H1 (cell line): ENCODE data around the gene SHMT2. TPM values are rescaled to one million over a fixed set of nuclear protein-coding genes. Genes with fewer than 3 reads are reported as not detected.

Source experiments
- CTCF ChIA-PET: fragments of 300-600 bp; sonication (Branson Sonifier 250); formaldehyde crosslinking; loops from one replicate; lab custom pipeline; 2021; ENCODE audit not compliant: partially characterized antibody; lab: Charles Lee
- POLR2A ChIA-PET: fragments of 300-600 bp; sonication (Branson Sonifier 250); formaldehyde crosslinking; loops from one replicate; lab custom pipeline; 2021; ENCODE audit warnings: inconsistent platforms; ENCODE audit not compliant: partially characterized antibody; lab: Charles Lee
- DNase-seq, 2 experiments: peaks; one replicate each; pipeline versions ENCODE4 v3.0.0 to v3.0.0-alpha.2; 2010 to 2022; ENCODE audit warnings: low spot score in 2 of 2, low read depth in 1 of 2, mixed read lengths in 1 of 2
- FAIRE-seq: peaks from 2 replicates; lab custom pipeline; 2011; peaks lifted over from hg19 to GRCh38; lab: Jason Lieb, UNC
- H2AFZ ChIP-seq: 2 replicates; pipeline ENCODE4 v1.8.1; 2012; ENCODE audit warnings: low read length, inconsistent platforms
- H2AK5ac ChIP-seq: 2 replicates; pipeline ENCODE4 v1.6.1; 2013; ENCODE audit warnings: low read depth, low read length
- H2BK120ac ChIP-seq: replicated peaks from 2 replicates; pipeline ENCODE3; 2013; ENCODE audit warnings: low read depth, low read length, inconsistent platforms
- H2BK12ac ChIP-seq: 2 replicates; pipeline ENCODE4 v1.6.1; 2013; ENCODE audit warnings: low read depth, low read length
- H2BK15ac ChIP-seq: 2 replicates; pipeline ENCODE4 v1.6.1; 2013; ENCODE audit warnings: low read length
- H2BK20ac ChIP-seq: 2 replicates; pipeline ENCODE4 v1.6.1; 2013; ENCODE audit warnings: low read length
- H2BK5ac ChIP-seq: 2 replicates; pipeline ENCODE4 v1.6.1; 2013; ENCODE audit warnings: low read depth, low read length
- H3K14ac ChIP-seq: 2 replicates; pipeline ENCODE4 v1.6.1; 2013; ENCODE audit warnings: inconsistent platforms; ENCODE audit not compliant: insufficient read length
- H3K18ac ChIP-seq: 2 replicates; pipeline ENCODE4 v1.6.1; 2013; ENCODE audit warnings: low read length; ENCODE audit errors: extremely low read depth
- H3K23ac ChIP-seq: 2 replicates; pipeline ENCODE4 v1.6.1; 2013; ENCODE audit warnings: inconsistent platforms; ENCODE audit not compliant: insufficient read length
- H3K23me2 ChIP-seq: 2 replicates; pipeline ENCODE4 v1.6.1; 2013; ENCODE audit warnings: low read depth, low read length
- H3K27ac ChIP-seq: 2 replicates; pipeline ENCODE4 v1.6.1; 2011; ENCODE audit warnings: low read depth, low read length, inconsistent platforms
- H3K27me3 ChIP-seq, 4 experiments: replicated peaks in 1 of 4; 1 replicate in 1 of 4; 2 replicates in 3 of 4; pipeline versions ENCODE4 v1.6.1 to v1.8.1; 2011 to 2013; ENCODE audit warnings: low read length in 3 of 4, mild to moderate bottlenecking in 3 of 4, inconsistent platforms in 2 of 4, mixed read lengths in 2 of 4, moderate library complexity in 1 of 4; ENCODE audit not compliant: control insufficient read depth in 3 of 4, insufficient read depth in 3 of 4; ENCODE audit errors: extremely low read depth in 1 of 4
- H3K36me3 ChIP-seq, 4 experiments: 2 replicates each; pipeline versions ENCODE4 v1.6.1 to v1.8.1; 2011 to 2013; ENCODE audit warnings: mild to moderate bottlenecking in 4 of 4, low read length in 3 of 4, moderate library complexity in 2 of 4, control low read depth in 1 of 4, inconsistent platforms in 1 of 4; ENCODE audit not compliant: insufficient read depth in 4 of 4, control insufficient read depth in 2 of 4
- H3K4ac ChIP-seq: replicated peaks from 2 replicates; pipeline ENCODE3; 2013; ENCODE audit warnings: low read length, low read depth, mixed read lengths, inconsistent platforms; ENCODE audit not compliant: insufficient read length
- H3K4me1 ChIP-seq, 4 experiments: replicated peaks in 1 of 4; 1 replicate in 1 of 4; 2 replicates in 3 of 4; pipeline versions ENCODE4 v1.6.1 to v1.8.1; 2011 to 2013; ENCODE audit warnings: low read length in 3 of 4, inconsistent platforms in 2 of 4, mixed read lengths in 1 of 4; ENCODE audit not compliant: insufficient read depth in 4 of 4, control insufficient read depth in 3 of 4
- H3K4me2 ChIP-seq, 2 experiments: 2 replicates each; pipeline versions ENCODE4 v1.6.1 to v1.8.1; 2011 to 2013; ENCODE audit warnings: low read depth in 2 of 2, low read length in 2 of 2, control low read depth in 1 of 2, inconsistent platforms in 1 of 2, mild to moderate bottlenecking in 1 of 2; ENCODE audit not compliant: insufficient read depth in 1 of 2
- H3K4me3 ChIP-seq, 4 experiments: fragments of 200-600, 300-600 bp in 1 of 4; sonication (generic), shearing (Covaris generic), sonication (Bioruptor Twin) in 1 of 4; 2 replicates each; pipeline versions ENCODE4 v1.5.1 to v1.8.1; 2011 to 2016; ENCODE audit warnings: low read length in 4 of 4, low read depth in 3 of 4, control low read depth in 2 of 4, inconsistent platforms in 2 of 4, mild to moderate bottlenecking in 2 of 4, mixed read lengths in 1 of 4, moderate library complexity in 1 of 4; ENCODE audit not compliant: insufficient read depth in 2 of 4; ENCODE audit errors: extremely low read depth in 1 of 4
- H3K56ac ChIP-seq: replicated peaks from 2 replicates; pipeline ENCODE3; 2013; ENCODE audit warnings: low read depth, mild to moderate bottlenecking, mixed read lengths, low read length, inconsistent platforms; ENCODE audit not compliant: insufficient read length
- H3K79me1 ChIP-seq: 2 replicates; pipeline ENCODE4 v1.6.1; 2013; ENCODE audit warnings: low read depth, low read length, control low read depth
- H3K79me2 ChIP-seq, 2 experiments: 2 replicates each; pipeline versions ENCODE4 v1.6.1 to v1.8.1; 2012 to 2013; ENCODE audit warnings: low read length in 2 of 2, mild to moderate bottlenecking in 2 of 2, inconsistent platforms in 1 of 2; ENCODE audit not compliant: insufficient read depth in 2 of 2, control insufficient read depth in 1 of 2
- H3K9ac ChIP-seq, 4 experiments: replicated peaks in 1 of 4; 1 replicate in 1 of 4; 2 replicates in 3 of 4; pipeline versions ENCODE4 v1.6.1 to v1.8.1; 2011 to 2013; ENCODE audit warnings: low read depth in 3 of 4, low read length in 3 of 4, control low read depth in 2 of 4, mild to moderate bottlenecking in 2 of 4, moderate library complexity in 2 of 4, inconsistent platforms in 1 of 4; ENCODE audit errors: extremely low read depth in 1 of 4
- H3K9me3 ChIP-seq, 2 experiments: 2 replicates each; pipeline versions ENCODE4 v1.6.1 to v1.8.1; 2012 to 2013; ENCODE audit warnings: mild to moderate bottlenecking in 2 of 2, moderate library complexity in 2 of 2, control low read depth in 1 of 2, inconsistent platforms in 1 of 2, low read depth in 1 of 2, low read length in 1 of 2, mixed read lengths in 1 of 2; ENCODE audit not compliant: insufficient read depth in 2 of 2
- H4K20me1 ChIP-seq, 2 experiments: replicated peaks in 1 of 2; 2 replicates each; pipeline versions ENCODE3 to v1.8.1; 2011 to 2013; ENCODE audit warnings: inconsistent platforms in 2 of 2, low read length in 2 of 2, mild to moderate bottlenecking in 1 of 2; ENCODE audit not compliant: insufficient read depth in 2 of 2, control insufficient read depth in 1 of 2
- H4K5ac ChIP-seq: 2 replicates; pipeline ENCODE4 v1.6.1; 2013; ENCODE audit warnings: low read length, low read depth, mixed read lengths, inconsistent platforms; ENCODE audit not compliant: insufficient read length
- H4K8ac ChIP-seq: 2 replicates; pipeline ENCODE4 v1.8.0; 2013; ENCODE audit warnings: mild to moderate bottlenecking, moderate library complexity, low read length, inconsistent platforms; ENCODE audit not compliant: insufficient read depth; ENCODE audit errors: extremely low read depth
- H4K91ac ChIP-seq: replicated peaks from 2 replicates; pipeline ENCODE3; 2013; ENCODE audit warnings: low read length, mixed read lengths, inconsistent platforms; ENCODE audit not compliant: insufficient read length
- BCL11A ChIP-seq, 2 experiments: IDR thresholded peaks; one replicate each; pipeline ENCODE4 v1.6.1; 2011; ENCODE audit warnings: low read depth in 2 of 2, low read length in 2 of 2, mild to moderate bottlenecking in 2 of 2
- EZH2 ChIP-seq: fragments of 200-600 bp; sonication (generic); IDR thresholded peaks from 2 replicates; pipeline ENCODE4 v1.7.1; 2012; ENCODE audit warnings: low read depth, mild to moderate bottlenecking, moderate library complexity, low read length, inconsistent platforms; ENCODE audit not compliant: severe bottlenecking
- GABPA ChIP-seq: IDR thresholded peaks from 2 replicates; pipeline ENCODE4 v1.6.1; 2011; ENCODE audit warnings: mild to moderate bottlenecking, low read length, moderate library complexity, borderline replicate concordance; ENCODE audit not compliant: insufficient read depth
- GTF2F1 ChIP-seq: IDR thresholded peaks from 2 replicates; pipeline ENCODE4 v1.6.1; 2012; ENCODE audit warnings: low read depth, low read length, improper control_type of control experiment, borderline replicate concordance
- HDAC6 ChIP-seq: IDR thresholded peaks from one replicate; pipeline ENCODE4 v1.7.1; 2012; ENCODE audit warnings: low read depth, mild to moderate bottlenecking, inconsistent platforms, low read length, moderate library complexity
- JUN ChIP-seq: IDR thresholded peaks from 2 replicates; pipeline ENCODE4 v1.6.1; 2011; ENCODE audit warnings: low read depth, mild to moderate bottlenecking, improper control_type of control experiment, low read length
- JUND ChIP-seq: IDR thresholded peaks from 2 replicates; pipeline ENCODE4 v1.6.1; 2011; ENCODE audit warnings: mild to moderate bottlenecking, improper control_type of control experiment, low read length
- KDM1A ChIP-seq: fragments of 200-600, 300-600 bp; sonication (generic); IDR thresholded peaks from 2 replicates; pipeline ENCODE4 v1.7.1; 2016; ENCODE audit warnings: mild to moderate bottlenecking, low read length, borderline replicate concordance
- KDM4A ChIP-seq: IDR thresholded peaks from one replicate; pipeline ENCODE4 v1.7.1; 2012; ENCODE audit warnings: low read depth, mild to moderate bottlenecking, moderate library complexity, low read length, inconsistent platforms; ENCODE audit not compliant: severe bottlenecking
- RFX5 ChIP-seq: IDR thresholded peaks from 2 replicates; pipeline ENCODE4 v1.6.1; 2011; ENCODE audit warnings: low read depth, low read length, improper control_type of control experiment, borderline replicate concordance
- SIRT6 ChIP-seq: IDR thresholded peaks from one replicate; pipeline ENCODE4 v1.7.1; 2012; ENCODE audit warnings: low read length, inconsistent platforms
- SP4 ChIP-seq: IDR thresholded peaks from 2 replicates; pipeline ENCODE4 v1.6.1; 2012; ENCODE audit warnings: low read length, inconsistent platforms
- TCF12 ChIP-seq: IDR thresholded peaks from 2 replicates; pipeline ENCODE4 v1.6.1; 2011; ENCODE audit warnings: low read depth, mild to moderate bottlenecking, low read length
- ZNF274 ChIP-seq: IDR thresholded peaks from 2 replicates; pipeline ENCODE4 v1.7.0; 2012; ENCODE audit warnings: low read length, borderline replicate concordance; ENCODE audit errors: extremely low read depth
- WGBS, 2 experiments: shearing (Covaris generic) in 1 of 2; methylation state at CpG; one replicate each; pipeline versions ENCODE4 v1.1.6 to v1.1.7; 2013 to 2015; ENCODE audit warnings: low lambda C conversion rate in 2 of 2, mixed read lengths in 2 of 2, inconsistent platforms in 1 of 2, low coverage in 1 of 2, missing lambda C conversion rate in 1 of 2; ENCODE audit not compliant: insufficient replicate concordance in 2 of 2, insufficient coverage in 1 of 2, insufficient read length in 1 of 2; ENCODE audit errors: extremely low coverage in 1 of 2, missing lambda C conversion rate in 1 of 2; 5-methylcytosine and 5-hydroxymethylcytosine counted together
- polyA plus RNA-seq, 7 experiments: library from polyadenylated mRNA; depleted of rRNA in 3 of 7; stranded (reverse) in 5 of 7; unstranded in 2 of 7; fragments of >200 nt in 5 of 7; fragments of 200-250 nt in 2 of 7; gene quantifications; 1 replicate in 5 of 7; 2 replicates in 1 of 7; 4 replicates in 1 of 7; pipeline versions ENCODE4 v1.2.1 to v1.2.3, GENCODE V29; 2011 to 2013; ENCODE audit warnings: missing spikeins in 2 of 7, mixed read lengths in 2 of 7
- total RNA-seq: library from RNA; stranded (reverse); fragmentation: NEBNext Ultra II Directional; extraction: Animal tissue kit (Norgen Biotek cat#: 25700); gene quantifications from 2 replicates; pipeline ENCODE4 v1.2.1, GENCODE V29; 2021
- TF ChIP-seq, protein P1 (sequence below): IDR thresholded peaks from 2 replicates; pipeline ENCODE4 v1.6.1; 2012; ENCODE audit warnings: inconsistent platforms

Gene SHMT2
- total and polyA plus RNA-seq, 2 of the 8 experiments (the other 6 are each of a cell fraction or from before 2014, with no cell fraction given), result 274 to 520 TPM

DNA sequence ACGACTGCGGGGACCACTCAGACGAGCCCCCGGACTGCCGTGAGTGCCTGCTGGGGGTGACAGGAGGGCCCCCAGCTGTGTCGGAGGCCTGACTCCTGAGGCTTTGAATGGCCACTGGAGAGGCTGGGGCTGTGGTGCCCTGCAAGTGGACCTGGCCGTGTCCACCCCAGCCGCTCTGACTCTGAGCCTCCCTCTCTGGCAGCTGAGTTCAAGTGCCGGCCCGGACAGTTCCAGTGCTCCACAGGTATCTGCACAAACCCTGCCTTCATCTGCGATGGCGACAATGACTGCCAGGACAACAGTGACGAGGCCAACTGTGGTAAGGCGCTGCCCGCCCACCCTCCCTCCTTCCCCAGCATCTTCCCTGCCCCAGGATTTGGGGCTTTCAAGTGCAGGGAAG is 29.0 kb upstream of the SHMT2 start:
- Histone ChIP-seq H3K18ac (no peak overlapping the region), H2BK5ac (no peak overlapping the region), H3K9ac (no peak overlapping the region), H3K4me3 (no peak overlapping the region), H2BK20ac (no peak overlapping the region), H2AFZ (no peak overlapping the region), H3K4ac (no peak overlapping the region), H3K79me1 (no peaks in the 10 kb centered on the region; the same call in 1 of the 2 replicates), H3K9me3 (no peaks in the 10 kb centered on the region), H3K27me3 (no peaks in the 10 kb centered on the region), H3K4me2 (no peak overlapping the region), H2BK12ac (no peak overlapping the region), H3K14ac (no peak overlapping the region), H3K56ac (no peak overlapping the region), H3K36me3 (peaks cover 55 to 98% (median 91%) of the 10 kb centered on the region in 4 experiments), H2BK120ac (no peak overlapping the region), H2AK5ac (no peak overlapping the region), H3K27ac (no peak overlapping the region), H2BK15ac (no peak overlapping the region), H4K5ac (no peak overlapping the region), H4K20me1 (peaks cover 8 to 23% of the 10 kb centered on the region in 2 experiments), H4K8ac (no peak overlapping the region), H3K79me2 (no peaks in the 10 kb centered on the region), H3K23ac (no peak overlapping the region), H3K4me1 (no peaks in the 10 kb centered on the region), H4K91ac (no peak overlapping the region), H3K23me2 (no peaks in the 10 kb centered on the region)
- FAIRE-seq (no peak), DNase-seq (no peak)
- ChIA-PET CTCF (interaction anchor here (1.2 kb wide), 1 partner anchor 17 kb away, joined by 6 read pairs; no protein-coding TSS in a partner anchor), POLR2A (interaction anchor here (0.6 to 6.5 kb wide), 3 partner anchors 10 to 31 kb away, joined by 3 to 33 read pairs (median 4); partner anchors contain the start of gene SHMT2)
- 93% methylated on average over 12 of the region's 15 CpGs; no CpG with 5 or more reads in 1 of the 2 experiments for WGBS, 2 experiments
- TF ChIP-seq KDM4A (no peak), SIRT6 (no peak), RFX5 (no peak), BCL11A (IDR thresholded peaks at IDR 0.05; ENCODE audit: low read depth in 2 of 2, low read length in 2 of 2) (no peak), JUN (no peak), JUND (no peak), HDAC6 (no peak), GTF2F1 (no peak), ZNF274 (no peak), GABPA (no peak), KDM1A (no peak), TCF12 (no peak), EZH2 (no peak), SP4 (no peak)
- TF ChIP-seq, protein P1, sequence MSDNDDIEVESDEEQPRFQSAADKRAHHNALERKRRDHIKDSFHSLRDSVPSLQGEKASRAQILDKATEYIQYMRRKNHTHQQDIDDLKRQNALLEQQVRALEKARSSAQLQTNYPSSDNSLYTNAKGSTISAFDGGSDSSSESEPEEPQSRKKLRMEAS, result no peak
